ENCODE measurements around the gene OR9I1. TPM values are rescaled to one million over a fixed set of nuclear protein-coding genes. Genes with fewer than 3 reads are reported as not detected.

Gene OR9I1
- total and polyA plus RNA-seq, 4 donors: not detected

- H3K27ac ChIP-seq (ENCODE audit: low read depth in 1 of 2, low read length in 2 of 2): no peak overlapping the region
- H3K4me1 ChIP-seq (ENCODE audit: control insufficient read depth in 4 of 4, insufficient read depth in 4 of 4, low read length in 3 of 4): no peaks in the 10 kb centered on the region
- no peaks in the 10 kb centered on the region for H3K27me3 ChIP-seq (ENCODE audit: control insufficient read depth in 4 of 4, insufficient read depth in 4 of 4, low read length in 3 of 4)
- H3K4me3 ChIP-seq (ENCODE audit: low read depth in 1 of 3, low read length in 3 of 3): no peak overlapping the region
- TF ChIP-seq CTCF (IDR thresholded peaks at IDR 0.05; ENCODE audit: low read depth, low read length, missing input control) (no peak), NR2F2 (IDR thresholded peaks at IDR 0.05) (no peak), RXRA (IDR thresholded peaks at IDR 0.05) (no peak), SP1 (IDR thresholded peaks at IDR 0.05) (no peak), GABPA (IDR thresholded peaks at IDR 0.05 in 1 of 2, conservative IDR thresholded peaks at IDR 0.05 in 1 of 2) (no peak), FOXA2 (IDR thresholded peaks at IDR 0.05) (no peak), MAX (IDR thresholded peaks at IDR 0.05) (no peak), EGR1 (IDR thresholded peaks at IDR 0.05; ENCODE audit: low read depth in 2 of 2) (no peak), JUND (IDR thresholded peaks at IDR 0.05) (no peak), ZBTB33 (IDR thresholded peaks at IDR 0.05) (no peak), YY1 (IDR thresholded peaks at IDR 0.05) (no peak)
- H3K36me3 ChIP-seq (ENCODE audit: control insufficient read depth in 4 of 4, insufficient read depth in 3 of 4, low read depth in 1 of 4, low read length in 3 of 4): no peaks in the 10 kb centered on the region
- no peaks in the 10 kb centered on the region for H3K9me3 ChIP-seq (ENCODE audit: control insufficient read depth in 4 of 4, low read length in 3 of 4)
- no peak for DNase-seq (ENCODE audit: low spot score)
- 70% methylated on average over 1 of the region's 1 CpG for WGBS
- H3K9ac ChIP-seq (ENCODE audit: low read depth in 1 of 2, low read length in 2 of 2): no peak overlapping the region
Measured at GRCh38 chr11:58135171-58135570, 9.8 kb upstream of the OR9I1 start.

GRCh38 chr11:58134151-58134550 lies 8.8 kb upstream of the OR9I1 start:
- no peak overlapping the region for H3K4me3 ChIP-seq (ENCODE audit: low read depth in 1 of 3, low read length in 3 of 3)

More at GRCh38 chr11:58134151-58134550, 8.8 kb upstream of the OR9I1 start:
- no peak for DNase-seq (ENCODE audit: low spot score)
- Histone ChIP-seq H3K36me3 (ENCODE audit: control insufficient read depth in 4 of 4, insufficient read depth in 3 of 4, low read depth in 1 of 4, low read length in 3 of 4) (no peaks in the 10 kb centered on the region), H3K9ac (ENCODE audit: low read depth in 1 of 2, low read length in 2 of 2) (no peak overlapping the region), H3K9me3 (ENCODE audit: control insufficient read depth in 4 of 4, low read length in 3 of 4) (no peaks in the 10 kb centered on the region), H3K4me1 (ENCODE audit: control insufficient read depth in 4 of 4, insufficient read depth in 4 of 4, low read length in 3 of 4) (no peaks in the 10 kb centered on the region), H3K27me3 (ENCODE audit: control insufficient read depth in 4 of 4, insufficient read depth in 4 of 4, low read length in 3 of 4) (no peaks in the 10 kb centered on the region), H3K27ac (ENCODE audit: low read depth in 1 of 2, low read length in 2 of 2) (no peak overlapping the region)
- WGBS: 90% methylated on average over 1 of the region's 1 CpG
- TF ChIP-seq GABPA (IDR thresholded peaks at IDR 0.05 in 1 of 2, conservative IDR thresholded peaks at IDR 0.05 in 1 of 2) (no peak), SP1 (IDR thresholded peaks at IDR 0.05) (no peak), HNF4A (conservative IDR thresholded peaks at IDR 0.05) (no peak), MAX (IDR thresholded peaks at IDR 0.05) (no peak), REST (IDR thresholded peaks at IDR 0.05) (no peak), JUND (IDR thresholded peaks at IDR 0.05) (no peak), ZBTB33 (IDR thresholded peaks at IDR 0.05) (no peak), YY1 (IDR thresholded peaks at IDR 0.05) (no peak), HNF4G (IDR thresholded peaks at IDR 0.05) (no peak), EGR1 (IDR thresholded peaks at IDR 0.05; ENCODE audit: low read depth in 2 of 2) (no peak), FOXA1 (IDR thresholded peaks at IDR 0.05) (no peak), TAF1 (conservative IDR thresholded peaks at IDR 0.05) (no peak), RXRA (IDR thresholded peaks at IDR 0.05) (no peak), CTCF (IDR thresholded peaks at IDR 0.05; ENCODE audit: low read depth, low read length, missing input control) (no peak), FOXA2 (IDR thresholded peaks at IDR 0.05) (no peak), ATF3 (IDR thresholded peaks at IDR 0.05) (no peak), NR2F2 (IDR thresholded peaks at IDR 0.05) (no peak), RAD21 (IDR thresholded peaks at IDR 0.05) (no peak)

Measured in liver (tissue), 9 donors.